RWPE2 (cell line): Measurements from ENCODE around the gene ALDH3B1.
"Not testable (repeated sequence)": the region's sequence is repeated elsewhere in the genome, so short reads cannot be mapped to it uniquely, and the experiment has no call there.

ENCODE experiments used
- ATAC-seq: fragments of 200-7000 bp; cut with Tn5 transposase; 3 replicates; pipeline ENCODE4 v1.9.1; 2021; ENCODE audit warnings: low read depth
- DNase-seq: peaks from one replicate; pipeline ENCODE4 v3.0.0-alpha.2; 2020; ENCODE audit warnings: low spot score
- H3K27ac ChIP-seq: fragments of 450-650 bp; 2 replicates; pipeline ENCODE4 v1.5.1; 2017; ENCODE audit warnings: mild to moderate bottlenecking; ENCODE audit not compliant: poor library complexity, severe bottlenecking
- H3K27me3 ChIP-seq: fragments of 250-450 bp; sonication (Bioruptor Pico); 2 replicates; pipeline ENCODE4 v1.5.1; 2021; ENCODE audit warnings: mild to moderate bottlenecking, moderate library complexity; ENCODE audit not compliant: insufficient read depth, poor library complexity, severe bottlenecking
- H3K36me3 ChIP-seq: fragments of 250-450 bp; sonication (Bioruptor Pico); 2 replicates; pipeline ENCODE4 v1.5.1; 2020; ENCODE audit warnings: low read depth, mild to moderate bottlenecking, moderate library complexity
- H3K4me1 ChIP-seq: fragments of 250-450 bp; sonication (Bioruptor Pico); 2 replicates; pipeline ENCODE4 v1.5.1; 2021; ENCODE audit warnings: mild to moderate bottlenecking, moderate library complexity; ENCODE audit not compliant: insufficient read depth, poor library complexity, severe bottlenecking
- H3K4me3 ChIP-seq: fragments of 250-450 bp; sonication (Bioruptor Pico); 2 replicates; pipeline ENCODE4 v1.5.1; 2021; ENCODE audit warnings: mild to moderate bottlenecking, moderate library complexity; ENCODE audit not compliant: severe bottlenecking
- H3K9me3 ChIP-seq: fragments of 250-450 bp; sonication (Bioruptor Pico); 2 replicates; pipeline ENCODE4 v1.5.1; 2021; ENCODE audit warnings: mild to moderate bottlenecking, moderate library complexity; ENCODE audit not compliant: severe bottlenecking
- TF ChIP-seq, protein P1 (sequence below): fragments of 450-650 bp; IDR thresholded peaks from one replicate; pipeline ENCODE4 v1.5.1; 2017; ENCODE audit warnings: mild to moderate bottlenecking, moderate library complexity; ENCODE audit not compliant: poor library complexity, severe bottlenecking

The ALDH3B1 gene

GRCh38 chr11:67983951-67984350 lies 26.2 kb upstream of the ALDH3B1 start:
- DNase-seq, result no peak
- TF ChIP-seq, protein P1, sequence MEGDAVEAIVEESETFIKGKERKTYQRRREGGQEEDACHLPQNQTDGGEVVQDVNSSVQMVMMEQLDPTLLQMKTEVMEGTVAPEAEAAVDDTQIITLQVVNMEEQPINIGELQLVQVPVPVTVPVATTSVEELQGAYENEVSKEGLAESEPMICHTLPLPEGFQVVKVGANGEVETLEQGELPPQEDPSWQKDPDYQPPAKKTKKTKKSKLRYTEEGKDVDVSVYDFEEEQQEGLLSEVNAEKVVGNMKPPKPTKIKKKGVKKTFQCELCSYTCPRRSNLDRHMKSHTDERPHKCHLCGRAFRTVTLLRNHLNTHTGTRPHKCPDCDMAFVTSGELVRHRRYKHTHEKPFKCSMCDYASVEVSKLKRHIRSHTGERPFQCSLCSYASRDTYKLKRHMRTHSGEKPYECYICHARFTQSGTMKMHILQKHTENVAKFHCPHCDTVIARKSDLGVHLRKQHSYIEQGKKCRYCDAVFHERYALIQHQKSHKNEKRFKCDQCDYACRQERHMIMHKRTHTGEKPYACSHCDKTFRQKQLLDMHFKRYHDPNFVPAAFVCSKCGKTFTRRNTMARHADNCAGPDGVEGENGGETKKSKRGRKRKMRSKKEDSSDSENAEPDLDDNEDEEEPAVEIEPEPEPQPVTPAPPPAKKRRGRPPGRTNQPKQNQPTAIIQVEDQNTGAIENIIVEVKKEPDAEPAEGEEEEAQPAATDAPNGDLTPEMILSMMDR, result no peak
- H3K9me3 ChIP-seq, result no peaks in the 10 kb centered on the region
- H3K27ac ChIP-seq, result no peak overlapping the region
- H3K27me3 ChIP-seq, result no peaks in the 10 kb centered on the region
- H3K36me3 ChIP-seq, result no peaks in the 10 kb centered on the region
- no peaks in the 10 kb centered on the region for H3K4me1 ChIP-seq
- ATAC-seq, result no peak
- no peak overlapping the region for H3K4me3 ChIP-seq

- ATAC-seq, H3K4me1 ChIP-seq, H3K27ac ChIP-seq, DNase-seq, H3K27me3 ChIP-seq, H3K4me3 ChIP-seq, H3K9me3 ChIP-seq, H3K36me3 ChIP-seq: not testable (repeated sequence)
Measured at GRCh38 chr11:67985302-67985701, 24.8 kb upstream of the ALDH3B1 start.

GRCh38 chr11:67990546-67991346 lies 19.4 kb upstream of the ALDH3B1 start:
- H3K27ac ChIP-seq, DNase-seq: not testable (repeated sequence)

DNA sequence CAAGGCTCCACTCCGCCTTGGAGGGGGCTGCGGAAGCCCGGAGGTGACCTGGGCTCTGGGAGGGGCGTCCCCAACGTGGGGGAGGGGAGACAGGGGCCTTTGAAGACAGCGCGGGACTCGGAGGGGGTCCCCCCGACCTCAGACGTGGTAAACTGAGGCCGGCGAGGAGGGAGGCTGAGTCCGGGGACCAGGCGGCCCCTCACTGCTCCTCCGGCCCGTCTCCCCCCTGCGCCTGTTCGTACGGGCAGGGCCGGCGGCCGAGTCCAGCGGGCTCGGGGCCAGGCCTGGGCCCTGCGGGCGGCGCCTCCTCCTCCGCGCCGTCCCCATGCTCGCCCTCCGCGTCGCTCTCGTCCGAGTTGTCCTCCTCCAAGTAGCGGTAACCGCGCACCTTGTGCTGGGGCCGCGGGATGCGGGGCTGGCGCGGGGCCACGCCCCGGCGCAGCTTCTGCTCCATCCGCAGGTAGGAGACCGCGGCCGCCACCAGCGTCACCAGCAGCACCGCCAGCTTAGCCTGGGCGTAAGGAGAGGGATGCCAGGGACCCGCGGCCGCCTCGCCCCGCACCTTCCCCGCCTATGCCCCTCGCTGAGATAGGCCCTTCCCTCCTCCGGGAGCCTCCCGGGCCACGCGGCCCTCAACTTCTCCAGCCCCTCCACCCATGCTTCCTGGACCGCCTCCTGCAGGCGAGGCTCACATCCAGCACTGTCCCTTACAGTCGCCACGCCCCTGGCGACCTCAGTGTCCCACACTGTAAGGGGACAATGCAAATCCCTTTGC lies 18.6 kb upstream of the ALDH3B1 start:
- H3K9me3 ChIP-seq, H3K36me3 ChIP-seq, H3K4me3 ChIP-seq, H3K27ac ChIP-seq, H3K4me1 ChIP-seq, DNase-seq, H3K27me3 ChIP-seq, ATAC-seq: not testable (repeated sequence)

More at GRCh38 chr11:67990546-67991346, 19.4 kb upstream of the ALDH3B1 start:
- H3K9me3 ChIP-seq, H3K4me1 ChIP-seq, H3K4me3 ChIP-seq, H3K36me3 ChIP-seq, H3K27me3 ChIP-seq: not testable (repeated sequence)
- ATAC-seq, result peak; percentile 29; the same call in 1 of the 3 replicates

GRCh38 chr11:67993821-67994220 lies 16.3 kb upstream of the ALDH3B1 start:
- H3K9me3 ChIP-seq, H3K4me1 ChIP-seq, H3K4me3 ChIP-seq, H3K27me3 ChIP-seq, H3K36me3 ChIP-seq, DNase-seq, ATAC-seq, H3K27ac ChIP-seq: not testable (repeated sequence)
- TF ChIP-seq, protein P1, result peak; percentile 58

DNA sequence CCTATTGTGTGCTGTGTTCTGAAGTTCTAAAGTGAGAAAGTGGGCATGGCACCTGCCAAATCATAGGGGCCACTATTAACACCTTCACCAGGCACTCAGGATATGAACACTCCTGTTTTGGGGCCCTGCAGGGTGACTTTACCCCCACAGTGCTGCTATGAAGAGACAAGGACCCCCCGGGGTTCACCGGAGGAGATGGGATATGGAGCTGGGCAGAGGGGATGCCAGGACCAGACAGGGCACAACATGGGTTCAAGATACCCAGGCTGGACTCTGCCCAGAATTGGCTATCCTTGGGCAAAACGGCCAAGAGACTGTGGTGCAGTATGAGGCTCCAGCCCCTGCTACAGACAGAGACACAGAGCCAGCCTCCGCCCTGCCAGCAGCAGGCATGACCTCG lies 15.7 kb upstream of the ALDH3B1 start:
- H3K4me3 ChIP-seq, DNase-seq, H3K36me3 ChIP-seq, H3K27ac ChIP-seq, H3K27me3 ChIP-seq, H3K9me3 ChIP-seq, H3K4me1 ChIP-seq, ATAC-seq: not testable (repeated sequence)

- not testable (repeated sequence) for H3K9me3 ChIP-seq, H3K4me1 ChIP-seq, H3K27me3 ChIP-seq, H3K27ac ChIP-seq, DNase-seq, ATAC-seq, H3K36me3 ChIP-seq, H3K4me3 ChIP-seq
Measured at GRCh38 chr11:67995129-67995528, 15.0 kb upstream of the ALDH3B1 start.

- H3K9me3 ChIP-seq, H3K4me1 ChIP-seq, H3K36me3 ChIP-seq, H3K4me3 ChIP-seq, ATAC-seq, H3K27me3 ChIP-seq, DNase-seq, H3K27ac ChIP-seq: not testable (repeated sequence)
Measured at GRCh38 chr11:67995579-67995978, 14.5 kb upstream of the ALDH3B1 start.
